Liver (tissue), 9 donors: Measurements from ENCODE around the gene NUP42. TPM values are rescaled to one million over a fixed set of nuclear protein-coding genes. Genes with fewer than 3 reads are reported as not detected.

Experiments used
- DNase-seq: peaks from one replicate; pipeline ENCODE4 v3.0.0-alpha.2; 2017; ENCODE audit warnings: low spot score
- H3K27ac ChIP-seq, 2 donors: one replicate each; pipeline ENCODE4 v1.7.0; 2013; ENCODE audit warnings: inconsistent platforms in 2 of 2, low read length in 2 of 2, control low read depth in 1 of 2, low read depth in 1 of 2, mild to moderate bottlenecking in 1 of 2
- H3K27me3 ChIP-seq, 4 donors: one replicate each; pipeline versions ENCODE4 v1.6.1 to v1.7.0; 2013; ENCODE audit warnings: low read length in 3 of 4, inconsistent platforms in 1 of 4, mild to moderate bottlenecking in 1 of 4, moderate library complexity in 1 of 4; ENCODE audit not compliant: control insufficient read depth in 4 of 4, insufficient read depth in 4 of 4
- H3K36me3 ChIP-seq, 4 donors: one replicate each; pipeline versions ENCODE4 v1.6.1 to v1.7.0; 2013; ENCODE audit warnings: low read length in 3 of 4, mild to moderate bottlenecking in 3 of 4, low read depth in 1 of 4, moderate library complexity in 1 of 4; ENCODE audit not compliant: control insufficient read depth in 4 of 4, insufficient read depth in 3 of 4
- H3K4me1 ChIP-seq, 4 donors: one replicate each; pipeline versions ENCODE4 v1.6.1 to v1.7.0; 2013; ENCODE audit warnings: low read length in 3 of 4, mild to moderate bottlenecking in 3 of 4, moderate library complexity in 1 of 4; ENCODE audit not compliant: control insufficient read depth in 4 of 4, insufficient read depth in 4 of 4
- H3K4me3 ChIP-seq, 3 donors: one replicate each; pipeline versions ENCODE4 v1.6.1 to v1.7.0; 2013; ENCODE audit warnings: low read length in 3 of 3, control low read depth in 1 of 3, low read depth in 1 of 3, mild to moderate bottlenecking in 1 of 3
- H3K9ac ChIP-seq, 2 donors: one replicate each; pipeline ENCODE4 v1.7.0; 2013; ENCODE audit warnings: low read length in 2 of 2, mild to moderate bottlenecking in 2 of 2, moderate library complexity in 2 of 2, control low read depth in 1 of 2, low read depth in 1 of 2
- H3K9me3 ChIP-seq, 4 donors: one replicate each; pipeline versions ENCODE4 v1.6.1 to v1.7.0; 2013; ENCODE audit warnings: low read length in 3 of 4; ENCODE audit not compliant: control insufficient read depth in 4 of 4
- ATF3 ChIP-seq: IDR thresholded peaks from 2 replicates; pipeline ENCODE4 v1.6.1; 2016; ENCODE audit warnings: antibody characterized with exemption
- CTCF ChIP-seq: fragments of 150-350 bp; IDR thresholded peaks from 2 replicates; pipeline ENCODE4 v1.5.1; 2017; ENCODE audit warnings: improper control_type of control experiment, low read depth, low read length; ENCODE audit not compliant: missing input control
- EGR1 ChIP-seq, 2 donors: IDR thresholded peaks; 2 replicates each; pipeline ENCODE4 v1.6.1; 2016 to 2018; ENCODE audit warnings: antibody characterized with exemption in 2 of 2, low read depth in 2 of 2
- FOXA1 ChIP-seq: IDR thresholded peaks from 2 replicates; pipeline ENCODE4 v1.6.1; 2016; ENCODE audit warnings: antibody characterized with exemption
- FOXA2 ChIP-seq: IDR thresholded peaks from 2 replicates; pipeline ENCODE4 v1.6.1; 2016; ENCODE audit warnings: antibody characterized with exemption
- GABPA ChIP-seq, 2 donors: IDR thresholded peaks in 1 of 2; conservative IDR thresholded peaks in 1 of 2; 2 replicates each; pipeline ENCODE4 v1.6.1; 2016; ENCODE audit warnings: antibody characterized with exemption in 2 of 2, mild to moderate bottlenecking in 1 of 2, moderate library complexity in 1 of 2
- HNF4A ChIP-seq, 2 donors: conservative IDR thresholded peaks; 2 replicates each; pipeline ENCODE4 v1.6.1; 2016; ENCODE audit warnings: antibody characterized with exemption in 2 of 2, mild to moderate bottlenecking in 2 of 2
- HNF4G ChIP-seq: IDR thresholded peaks from 2 replicates; pipeline ENCODE4 v1.6.1; 2016; ENCODE audit warnings: antibody characterized with exemption
- MAX ChIP-seq: IDR thresholded peaks from 2 replicates; pipeline ENCODE4 v1.6.1; 2016; ENCODE audit warnings: antibody characterized with exemption
- NR2F2 ChIP-seq: IDR thresholded peaks from 2 replicates; pipeline ENCODE4 v1.6.1; 2016; ENCODE audit warnings: antibody characterized with exemption
- RAD21 ChIP-seq, 2 donors: IDR thresholded peaks; 2 replicates each; pipeline ENCODE4 v1.6.1; 2016; ENCODE audit warnings: antibody characterized with exemption in 2 of 2, mild to moderate bottlenecking in 2 of 2
- RXRA ChIP-seq, 2 donors: IDR thresholded peaks; 2 replicates each; pipeline ENCODE4 v1.6.1; 2017 to 2018; ENCODE audit warnings: antibody characterized with exemption in 2 of 2, mild to moderate bottlenecking in 1 of 2
- TAF1 ChIP-seq: conservative IDR thresholded peaks from 2 replicates; pipeline ENCODE4 v1.6.1; 2016; ENCODE audit warnings: antibody characterized with exemption, mild to moderate bottlenecking
- YY1 ChIP-seq: IDR thresholded peaks from 2 replicates; pipeline ENCODE4 v1.6.1; 2016; ENCODE audit warnings: antibody characterized with exemption, mild to moderate bottlenecking
- WGBS: extraction: QIAGEN DNeasy Blood & Tissue Kit; methylation state at CpG from one replicate; pipeline ENCODE4 v1.1.7; 2013; 5-methylcytosine and 5-hydroxymethylcytosine counted together
- polyA plus RNA-seq, 2 donors: library from polyadenylated mRNA; stranded (reverse) in 1 of 2; unstranded in 1 of 2; fragments of 200-250 nt in 1 of 2; fragments of >200 nt in 1 of 2; fragmentation: Nextera tagmentation in 1 of 2; extraction: Ambion mirVana in 1 of 2; gene quantifications; one replicate each; pipeline versions ENCODE4 v1.2.1 to v1.2.3, GENCODE V29; 2013 to 2015
- total RNA-seq, 2 donors: library from RNA; depleted of rRNA; stranded (reverse); fragments of >200 nt; gene quantifications; one replicate each; pipeline ENCODE4 v1.2.3, GENCODE V29; 2014
- TF ChIP-seq, protein P1 (sequence below): IDR thresholded peaks from 2 replicates; pipeline ENCODE4 v1.6.1; 2016; ENCODE audit warnings: antibody characterized with exemption, mild to moderate bottlenecking
- donor health status: healthy.
- donor health status: healthy.
- donor health status: healthy.
- donor health status: healthy.
- donor health status: healthy.

The NUP42 gene
- total and polyA plus RNA-seq, 4 donors, result 11.9 to 35.8 (median 18.3) TPM

GRCh38 chr7:23133797-23134196 is 48.1 kb upstream of the NUP42 start:
- Histone ChIP-seq H3K36me3 (peaks cover 0 to 6% (median 2%) of the 10 kb centered on the region in 4 donors), H3K4me1 (no peaks in the 10 kb centered on the region), H3K9me3 (no peaks in the 10 kb centered on the region), H3K27me3 (no peaks in the 10 kb centered on the region), H3K4me3 (no peak overlapping the region), H3K27ac (no peak overlapping the region), H3K9ac (no peak overlapping the region)
- TF ChIP-seq EGR1 (IDR thresholded peaks at IDR 0.05; ENCODE audit: low read depth in 2 of 2) (no peak), GABPA (IDR thresholded peaks at IDR 0.05 in 1 of 2, conservative IDR thresholded peaks at IDR 0.05 in 1 of 2) (no peak), HNF4A (conservative IDR thresholded peaks at IDR 0.05) (no peak), MAX (no peak)
- no peak for DNase-seq

DNA sequence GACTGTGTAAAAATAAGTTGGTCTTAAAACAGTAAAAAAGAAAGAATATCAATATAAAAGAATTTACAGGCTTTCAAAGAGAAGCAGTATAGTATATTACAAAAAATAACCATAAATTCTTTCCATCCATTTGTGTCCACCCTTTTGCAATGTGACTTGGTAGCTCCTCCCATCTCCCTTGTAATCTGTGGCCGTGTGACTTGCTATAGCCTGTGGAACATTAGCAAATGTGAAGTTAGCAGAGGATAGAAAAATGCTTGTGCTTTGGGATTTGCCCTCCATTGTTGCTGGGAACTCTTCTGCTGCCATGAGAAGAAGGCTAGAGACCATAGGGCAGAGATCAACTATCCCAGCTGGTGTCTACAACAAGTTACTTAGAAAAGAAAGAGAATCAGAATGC is 46.1 kb upstream of the NUP42 start:
- no peak overlapping the region for H3K27ac ChIP-seq
- no peaks in the 10 kb centered on the region for H3K4me1 ChIP-seq
- peaks cover 0 to under 1% (median 0%) of the 10 kb centered on the region in 4 donors for H3K36me3 ChIP-seq
- no peaks in the 10 kb centered on the region for H3K9me3 ChIP-seq
- H3K4me3 ChIP-seq, result no peak overlapping the region
- no peaks in the 10 kb centered on the region for H3K27me3 ChIP-seq
- TF ChIP-seq FOXA2 (no peak), GABPA (IDR thresholded peaks at IDR 0.05 in 1 of 2, conservative IDR thresholded peaks at IDR 0.05 in 1 of 2) (no peak), FOXA1 (no peak), RXRA (IDR thresholded peaks at IDR 0.05) (no peak), YY1 (no peak), TAF1 (no peak)
- TF ChIP-seq, protein P1, sequence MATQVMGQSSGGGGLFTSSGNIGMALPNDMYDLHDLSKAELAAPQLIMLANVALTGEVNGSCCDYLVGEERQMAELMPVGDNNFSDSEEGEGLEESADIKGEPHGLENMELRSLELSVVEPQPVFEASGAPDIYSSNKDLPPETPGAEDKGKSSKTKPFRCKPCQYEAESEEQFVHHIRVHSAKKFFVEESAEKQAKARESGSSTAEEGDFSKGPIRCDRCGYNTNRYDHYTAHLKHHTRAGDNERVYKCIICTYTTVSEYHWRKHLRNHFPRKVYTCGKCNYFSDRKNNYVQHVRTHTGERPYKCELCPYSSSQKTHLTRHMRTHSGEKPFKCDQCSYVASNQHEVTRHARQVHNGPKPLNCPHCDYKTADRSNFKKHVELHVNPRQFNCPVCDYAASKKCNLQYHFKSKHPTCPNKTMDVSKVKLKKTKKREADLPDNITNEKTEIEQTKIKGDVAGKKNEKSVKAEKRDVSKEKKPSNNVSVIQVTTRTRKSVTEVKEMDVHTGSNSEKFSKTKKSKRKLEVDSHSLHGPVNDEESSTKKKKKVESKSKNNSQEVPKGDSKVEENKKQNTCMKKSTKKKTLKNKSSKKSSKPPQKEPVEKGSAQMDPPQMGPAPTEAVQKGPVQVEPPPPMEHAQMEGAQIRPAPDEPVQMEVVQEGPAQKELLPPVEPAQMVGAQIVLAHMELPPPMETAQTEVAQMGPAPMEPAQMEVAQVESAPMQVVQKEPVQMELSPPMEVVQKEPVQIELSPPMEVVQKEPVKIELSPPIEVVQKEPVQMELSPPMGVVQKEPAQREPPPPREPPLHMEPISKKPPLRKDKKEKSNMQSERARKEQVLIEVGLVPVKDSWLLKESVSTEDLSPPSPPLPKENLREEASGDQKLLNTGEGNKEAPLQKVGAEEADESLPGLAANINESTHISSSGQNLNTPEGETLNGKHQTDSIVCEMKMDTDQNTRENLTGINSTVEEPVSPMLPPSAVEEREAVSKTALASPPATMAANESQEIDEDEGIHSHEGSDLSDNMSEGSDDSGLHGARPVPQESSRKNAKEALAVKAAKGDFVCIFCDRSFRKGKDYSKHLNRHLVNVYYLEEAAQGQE, result no peak
- H3K9ac ChIP-seq, result no peak overlapping the region
- DNase-seq, result no peak
- 91% methylated on average over 1 of the region's 1 CpG for WGBS

DNA sequence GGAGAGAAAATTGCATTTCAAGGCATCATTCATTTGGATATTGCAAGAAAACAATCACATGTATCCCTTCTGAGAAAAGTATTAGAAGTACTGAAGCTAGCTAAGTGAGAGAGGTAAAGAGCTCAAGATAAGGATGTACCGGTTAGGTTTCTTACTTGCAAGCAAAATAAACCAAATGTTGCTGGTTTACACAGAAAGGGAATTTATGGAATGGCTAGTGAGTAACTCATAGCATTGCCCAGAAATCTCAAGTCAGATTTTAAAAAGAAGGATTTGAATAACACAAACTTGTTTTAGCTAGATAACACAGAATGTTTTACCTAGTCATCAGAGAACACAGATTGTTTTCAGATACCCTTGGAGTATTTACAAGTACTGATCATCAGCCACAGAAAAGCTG is 45.6 kb upstream of the NUP42 start:
- no peaks in the 10 kb centered on the region for H3K27me3 ChIP-seq
- 81% methylated on average over 1 of the region's 1 CpG for WGBS
- H3K36me3 ChIP-seq, result peaks cover 0 to 5% (median under 1%) of the 10 kb centered on the region in 4 donors
- TF ChIP-seq FOXA1, result no peak
- TF ChIP-seq, protein P1, result no peak
- no peak for TF ChIP-seq YY1
- no peak for TF ChIP-seq HNF4G
- TF ChIP-seq HNF4A (conservative IDR thresholded peaks at IDR 0.05), result no peak
- TF ChIP-seq GABPA (IDR thresholded peaks at IDR 0.05 in 1 of 2, conservative IDR thresholded peaks at IDR 0.05 in 1 of 2), result no peak
- no peak for TF ChIP-seq ATF3
- TF ChIP-seq EGR1 (IDR thresholded peaks at IDR 0.05; ENCODE audit: low read depth in 2 of 2), result no peak
- no peak for TF ChIP-seq TAF1
- no peak for TF ChIP-seq NR2F2
- no peak for TF ChIP-seq RAD21 (IDR thresholded peaks at IDR 0.05)
- no peak for TF ChIP-seq FOXA2
- no peak for TF ChIP-seq CTCF
- no peak overlapping the region for H3K9ac ChIP-seq
- H3K27ac ChIP-seq, result no peak overlapping the region
- DNase-seq, result no peak
- H3K9me3 ChIP-seq, result no peaks in the 10 kb centered on the region
- no peaks in the 10 kb centered on the region for H3K4me1 ChIP-seq
- no peak overlapping the region for H3K4me3 ChIP-seq
